Mammary epithelial cell (primary cell): ENCODE data around the gene TMSB4X.

Source experiments
- EZH2 ChIP-seq: IDR thresholded peaks from 2 replicates; pipeline ENCODE4 v1.6.1; 2012; ENCODE audit warnings: low read length, inconsistent platforms, borderline replicate concordance
- TF ChIP-seq, protein P1 (sequence below), 2 donors: IDR thresholded peaks in 1 of 2; conservative IDR thresholded peaks in 1 of 2; 2 replicates each; pipeline ENCODE4 v1.5.1; 2011 to 2012; ENCODE audit warnings: inconsistent platforms in 2 of 2, low read length in 2 of 2, mild to moderate bottlenecking in 2 of 2, control low read depth in 1 of 2, low read depth in 1 of 2; ENCODE audit not compliant: insufficient read depth in 1 of 2; ENCODE audit errors: extremely low read depth in 1 of 2

DNA sequence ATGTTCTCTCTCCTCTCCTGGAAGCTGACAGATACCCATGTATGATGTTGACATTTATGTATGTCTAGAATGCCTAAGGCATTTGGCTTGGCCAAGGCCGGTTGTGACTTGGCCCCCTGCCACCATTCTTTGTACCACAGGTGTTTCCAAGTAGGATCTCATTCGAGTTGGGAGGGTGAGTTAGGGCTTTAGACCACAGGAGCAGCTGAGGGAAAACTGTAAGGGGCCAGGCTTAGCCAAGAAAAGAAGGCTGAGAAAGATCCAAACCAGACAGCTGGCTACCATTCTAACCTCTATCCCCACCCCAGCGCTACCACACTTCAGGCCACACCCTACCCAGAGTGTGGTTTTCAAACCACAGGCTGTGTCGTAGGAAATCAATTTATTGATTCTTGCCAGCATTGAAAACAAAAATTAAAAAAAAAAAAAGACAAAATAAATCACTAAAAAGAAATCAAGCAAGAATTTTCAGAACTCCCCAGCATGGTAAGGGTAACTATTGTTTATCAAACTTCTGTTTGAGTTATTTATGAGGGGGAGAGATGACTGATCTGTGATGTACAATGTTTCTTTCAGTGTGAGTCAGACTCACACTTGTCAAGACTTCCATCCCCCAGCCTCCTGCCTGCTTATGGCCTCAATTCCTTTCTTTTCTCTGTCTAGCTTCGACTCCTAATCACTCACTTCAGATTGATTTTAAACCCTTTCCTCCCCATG, 9.9 kb downstream of the TMSB4X start:
- TF ChIP-seq, protein P1, sequence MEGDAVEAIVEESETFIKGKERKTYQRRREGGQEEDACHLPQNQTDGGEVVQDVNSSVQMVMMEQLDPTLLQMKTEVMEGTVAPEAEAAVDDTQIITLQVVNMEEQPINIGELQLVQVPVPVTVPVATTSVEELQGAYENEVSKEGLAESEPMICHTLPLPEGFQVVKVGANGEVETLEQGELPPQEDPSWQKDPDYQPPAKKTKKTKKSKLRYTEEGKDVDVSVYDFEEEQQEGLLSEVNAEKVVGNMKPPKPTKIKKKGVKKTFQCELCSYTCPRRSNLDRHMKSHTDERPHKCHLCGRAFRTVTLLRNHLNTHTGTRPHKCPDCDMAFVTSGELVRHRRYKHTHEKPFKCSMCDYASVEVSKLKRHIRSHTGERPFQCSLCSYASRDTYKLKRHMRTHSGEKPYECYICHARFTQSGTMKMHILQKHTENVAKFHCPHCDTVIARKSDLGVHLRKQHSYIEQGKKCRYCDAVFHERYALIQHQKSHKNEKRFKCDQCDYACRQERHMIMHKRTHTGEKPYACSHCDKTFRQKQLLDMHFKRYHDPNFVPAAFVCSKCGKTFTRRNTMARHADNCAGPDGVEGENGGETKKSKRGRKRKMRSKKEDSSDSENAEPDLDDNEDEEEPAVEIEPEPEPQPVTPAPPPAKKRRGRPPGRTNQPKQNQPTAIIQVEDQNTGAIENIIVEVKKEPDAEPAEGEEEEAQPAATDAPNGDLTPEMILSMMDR (conservative IDR thresholded peaks at IDR 0.05 in 1 of 2, IDR thresholded peaks at IDR 0.05 in 1 of 2; ENCODE audit: extremely low read depth in 1 of 2, insufficient read depth in 1 of 2, low read depth in 1 of 2, low read length in 2 of 2): no peak
- TF ChIP-seq EZH2: no peak
